ENCODE measurements around the gene SDK1.
"Not testable (repeated sequence)": the region's sequence is repeated elsewhere in the genome, so short reads cannot be mapped to it uniquely, and the experiment has no call there.

Gene SDK1

DNA sequence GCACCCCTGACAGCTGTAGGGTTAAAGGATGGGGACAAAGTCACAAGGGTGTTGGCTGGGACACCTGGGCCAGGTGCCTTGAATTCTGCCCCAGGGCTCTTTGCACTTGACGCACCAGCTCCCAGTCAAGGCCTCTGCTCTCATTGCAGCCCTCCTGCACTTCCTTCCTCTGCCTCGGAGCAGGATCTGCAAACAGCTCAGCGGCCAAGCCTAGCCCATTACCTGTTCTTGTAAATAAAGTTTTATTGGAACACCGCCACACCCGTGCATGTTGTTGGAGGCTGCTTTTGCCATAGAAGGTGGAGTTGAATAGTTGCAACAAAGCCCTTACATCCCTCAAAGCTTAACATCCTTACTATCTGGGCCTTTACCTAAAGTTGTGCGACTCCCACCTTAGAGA, 897.2 kb downstream of the SDK1 start:
- no peak for DNase-seq

DNA sequence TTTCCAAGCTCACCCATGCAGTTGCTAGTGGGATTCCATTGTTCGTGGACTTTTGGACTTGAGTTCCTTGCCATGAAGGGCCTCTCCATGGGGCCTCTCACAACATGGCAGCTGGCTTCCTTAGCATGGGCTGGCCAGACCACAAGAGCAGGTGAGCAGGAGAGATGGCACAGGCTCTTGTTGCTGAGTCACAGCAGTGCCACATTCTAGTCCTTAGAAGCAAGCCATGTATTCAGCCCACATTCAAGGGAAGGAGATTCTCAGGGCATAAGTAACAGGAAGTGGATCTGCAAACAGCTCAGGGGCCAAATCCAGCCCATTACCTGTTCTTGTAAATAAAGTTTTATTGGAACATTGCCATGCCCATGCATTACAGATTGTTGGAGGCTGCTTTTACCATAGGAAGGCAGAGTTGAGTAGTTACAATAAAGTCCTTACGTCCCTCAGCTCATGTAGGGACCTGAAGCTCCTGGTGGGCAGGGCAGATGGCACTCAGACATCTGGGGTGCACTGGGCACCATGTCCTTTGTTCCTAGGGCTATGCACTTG, 899.6 kb downstream of the SDK1 start:
- no peak for DNase-seq

DNA sequence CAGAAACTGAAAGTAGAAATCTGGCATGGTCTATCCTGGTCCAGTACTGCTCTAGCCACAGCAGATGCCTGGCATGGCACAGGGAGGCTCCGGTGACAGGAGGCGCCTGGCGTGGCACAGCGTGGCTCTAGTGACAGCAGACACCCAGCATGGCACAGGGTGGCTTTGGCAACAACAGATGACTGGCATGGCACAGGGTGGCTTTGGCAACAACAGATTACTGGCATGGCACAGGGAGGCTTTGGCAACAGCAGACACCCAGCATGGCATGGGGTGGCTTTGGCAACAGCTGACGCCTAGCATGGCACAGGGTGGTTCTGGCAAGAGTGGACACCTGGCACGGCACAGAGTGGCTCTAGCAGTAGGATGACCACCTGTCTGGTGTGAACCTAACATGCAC, 900.5 kb downstream of the SDK1 start:
- no peak for DNase-seq

DNA sequence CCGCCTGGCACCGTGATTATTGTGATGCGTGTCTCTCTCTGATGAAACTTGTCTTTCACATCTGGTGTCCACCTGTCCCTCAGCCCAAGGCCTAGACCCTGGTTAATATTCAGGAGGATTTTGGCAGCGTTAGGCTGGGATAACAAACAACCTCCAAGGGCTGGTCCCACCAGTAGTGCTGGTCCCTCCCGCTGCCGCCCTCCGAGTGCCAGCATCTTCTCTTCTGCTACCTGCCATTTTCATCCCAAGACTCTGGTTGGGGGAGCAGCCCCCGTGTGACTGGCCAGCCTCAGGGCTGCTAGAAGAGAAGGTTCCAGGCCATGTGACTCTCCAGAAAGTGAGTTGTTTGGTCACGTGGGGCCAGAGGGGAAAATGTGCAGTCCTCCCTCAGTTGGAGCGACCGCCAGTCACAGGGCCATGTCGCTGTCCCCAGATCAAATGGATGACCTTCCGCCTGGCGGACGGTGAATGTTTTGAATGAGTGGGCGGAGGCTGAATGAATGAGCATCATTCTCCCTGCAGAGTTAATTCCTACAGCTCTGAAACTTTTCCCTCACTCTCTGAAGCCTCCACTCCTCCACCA, 901.2 kb downstream of the SDK1 start:
- no peak for DNase-seq

DNA sequence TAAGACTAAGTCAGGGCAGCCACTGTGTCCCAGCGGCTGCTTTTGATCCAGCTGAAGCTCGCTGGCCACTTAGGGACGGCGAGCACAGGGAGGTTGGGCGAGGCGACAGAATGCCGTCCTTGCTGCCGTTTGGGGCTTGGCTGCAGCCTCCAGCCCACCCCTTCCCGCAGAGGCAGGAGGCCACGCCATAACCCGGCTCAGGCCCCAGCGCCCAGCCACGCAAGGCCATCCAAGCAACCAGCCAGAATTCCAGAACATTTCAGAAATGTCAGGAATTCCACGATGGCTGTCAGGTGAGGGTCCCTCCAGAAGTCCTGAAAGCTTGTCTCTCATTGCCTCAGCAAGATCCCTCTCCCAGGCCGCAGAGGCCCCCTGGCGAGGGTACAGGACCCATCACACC, 901.9 kb downstream of the SDK1 start:
- no peak for DNase-seq

DNA sequence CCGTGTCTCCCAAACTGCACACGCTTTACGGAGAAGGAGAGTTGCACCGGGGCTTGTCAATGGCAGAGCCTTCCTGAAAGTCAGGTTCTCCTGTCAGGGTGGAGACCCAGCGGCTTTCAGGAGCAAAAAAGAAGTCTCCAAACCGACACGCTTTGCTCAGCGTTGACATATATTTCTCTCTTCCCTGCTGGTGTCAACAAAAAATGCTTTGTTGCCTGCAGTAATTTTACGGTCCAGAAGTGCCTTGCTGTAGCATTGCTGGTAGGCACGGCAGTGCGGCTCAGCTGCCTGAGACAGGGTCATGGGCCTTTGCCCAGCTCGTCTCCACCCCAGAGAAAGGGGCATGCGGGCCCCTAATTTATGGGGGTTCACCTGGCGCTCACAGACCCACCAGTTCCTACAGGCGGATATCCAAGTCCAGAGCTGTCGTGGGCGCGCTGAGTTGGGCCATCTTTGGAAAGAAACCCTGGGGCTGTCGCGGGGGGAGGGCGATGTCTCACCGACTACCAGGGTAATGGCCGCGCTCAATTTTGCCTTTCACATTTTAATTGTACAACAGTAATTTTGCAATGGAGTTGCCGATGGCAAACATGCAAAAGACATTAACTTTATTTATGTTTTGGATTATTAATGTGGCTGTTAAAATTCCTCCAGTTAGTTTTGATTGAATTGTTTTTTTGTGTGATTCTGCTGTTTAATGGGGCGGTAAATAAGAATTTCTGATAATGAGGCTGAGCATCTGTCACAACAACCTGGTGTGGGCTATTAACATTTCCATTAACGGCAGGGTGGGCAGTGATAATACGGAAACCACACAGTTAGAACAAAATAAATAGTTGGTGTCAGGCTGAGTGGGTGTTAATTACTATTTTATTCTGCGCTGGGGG, 902.8 kb downstream of the SDK1 start:
- DNase-seq, result no peak

DNA sequence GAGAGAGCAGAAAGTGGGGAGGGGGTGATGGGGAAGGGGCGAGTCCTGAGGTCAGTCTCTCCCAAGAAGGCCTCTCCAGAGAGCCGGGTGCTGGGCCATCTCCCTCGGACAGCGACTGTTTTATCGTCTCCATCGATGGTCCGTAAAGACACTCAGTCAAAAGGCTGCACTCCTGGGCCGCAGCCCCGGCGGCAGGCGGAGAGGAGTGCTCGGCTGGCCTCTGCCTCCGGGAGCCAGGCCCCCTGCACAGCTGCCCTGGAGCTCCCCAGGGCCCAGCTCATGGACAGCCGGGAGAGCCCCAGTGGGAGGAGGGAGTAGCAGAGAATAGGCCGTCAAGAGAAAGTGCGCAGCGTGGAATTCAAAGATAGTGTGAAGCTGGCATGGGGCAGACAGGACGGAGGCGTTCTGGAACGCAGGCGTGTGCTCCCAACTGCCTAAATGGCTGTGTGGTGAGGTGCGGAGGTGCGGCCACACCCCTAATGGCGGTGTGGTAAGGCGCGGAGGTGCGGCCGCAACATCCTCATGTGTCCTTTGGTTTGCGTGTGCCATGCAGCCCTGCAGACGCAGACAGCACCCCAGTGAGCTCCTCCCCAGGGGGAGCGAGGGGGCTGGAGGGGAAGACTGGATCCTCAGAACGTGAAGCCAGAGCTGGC, 903.6 kb downstream of the SDK1 start:
- no peak for DNase-seq

DNA sequence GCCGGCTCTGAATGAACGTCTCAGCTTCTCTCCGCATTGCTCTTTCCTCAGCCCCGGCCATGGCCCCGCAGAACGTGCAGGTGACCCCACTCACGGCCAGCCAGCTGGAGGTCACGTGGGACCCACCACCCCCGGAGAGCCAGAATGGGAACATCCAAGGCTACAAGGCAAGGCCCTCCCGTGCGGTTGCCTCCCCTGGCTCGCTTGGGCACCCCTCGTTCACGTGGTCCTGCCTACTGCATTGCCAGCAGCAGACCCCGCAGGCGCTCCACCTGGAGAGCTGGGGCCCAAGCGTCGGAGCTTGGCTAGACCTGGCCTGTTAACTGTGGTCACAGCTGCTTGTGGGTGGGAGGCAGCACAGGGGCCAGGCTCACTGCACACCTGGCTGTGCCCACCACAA, 904.8 kb downstream of the SDK1 start:
- DNase-seq, result no peak

DNA sequence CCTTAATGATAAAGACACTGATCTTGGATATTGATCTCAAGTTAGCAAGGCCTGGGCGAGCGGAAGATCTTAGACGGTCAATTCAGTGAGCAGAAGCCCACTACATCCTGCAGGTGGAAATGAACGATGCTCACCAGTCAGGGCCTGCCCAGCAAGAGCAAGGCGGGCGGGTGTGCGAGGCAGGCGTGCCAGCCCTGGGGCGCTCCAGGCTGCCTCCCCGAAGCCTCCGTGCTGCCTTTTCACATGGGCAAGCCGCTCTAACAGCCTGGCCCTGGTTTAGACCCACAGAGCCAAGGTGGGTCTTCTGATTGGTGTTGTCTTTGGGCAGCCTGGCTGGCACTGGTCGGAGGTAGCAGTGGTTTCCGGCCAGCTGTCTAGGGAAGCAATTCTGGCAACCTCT, 906.0 kb downstream of the SDK1 start:
- no peak for DNase-seq

DNA sequence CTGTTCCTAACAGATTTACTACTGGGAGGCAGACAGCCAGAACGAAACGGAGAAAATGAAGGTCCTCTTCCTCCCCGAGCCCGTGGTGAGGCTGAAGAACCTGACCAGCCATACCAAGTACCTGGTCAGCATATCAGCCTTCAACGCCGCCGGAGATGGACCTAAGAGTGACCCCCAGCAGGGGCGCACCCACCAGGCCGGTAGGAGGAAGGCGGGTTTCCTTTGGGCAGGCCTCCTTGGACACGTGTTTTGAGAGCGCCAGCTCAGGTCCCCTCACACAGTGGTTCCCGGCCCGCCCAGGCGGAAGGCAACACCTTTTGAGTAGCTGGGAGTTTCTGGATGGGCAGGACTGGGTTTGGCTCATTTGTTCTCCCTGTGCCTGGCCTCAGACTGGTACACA, 907.0 kb downstream of the SDK1 start:
- no peak for DNase-seq

DNA sequence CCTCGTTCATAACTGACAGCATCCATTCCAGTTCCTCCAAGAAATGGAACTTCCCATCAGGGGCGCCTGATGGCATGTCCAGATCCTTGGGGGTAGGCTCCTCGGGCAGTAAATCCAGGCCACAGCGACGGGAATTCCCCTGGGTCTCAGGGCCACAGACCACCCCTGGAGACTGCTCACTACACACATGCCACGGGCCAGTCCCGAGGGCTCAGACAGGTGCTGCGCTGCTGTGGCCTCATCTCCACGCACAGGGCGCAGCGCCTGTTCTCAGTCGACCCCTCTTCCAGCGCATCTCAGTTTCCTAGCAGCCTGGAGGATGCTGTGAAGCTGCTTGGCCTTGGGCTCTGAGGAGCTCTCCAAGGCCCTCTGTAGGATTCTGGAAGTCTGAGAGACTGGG, 907.5 kb downstream of the SDK1 start:
- no peak for DNase-seq

DNA sequence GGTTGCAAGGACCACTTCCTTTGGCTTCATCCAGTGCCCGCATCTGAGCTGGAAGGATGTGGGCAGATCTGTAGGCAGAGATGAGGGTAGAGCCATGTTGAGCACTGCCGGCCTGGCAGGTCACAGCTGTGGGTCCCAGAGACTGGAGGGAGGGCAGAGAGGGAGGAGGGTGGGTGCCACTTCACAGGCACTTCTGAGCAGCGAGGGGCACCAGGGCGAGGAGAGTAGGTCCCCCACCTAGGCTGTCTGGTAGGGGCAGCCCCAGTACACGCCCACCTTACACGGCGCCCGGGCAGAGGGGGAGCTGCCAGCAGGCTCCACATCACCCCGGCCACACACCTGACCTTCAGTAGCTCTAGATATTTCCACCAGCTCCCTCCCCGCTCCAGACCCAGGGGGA, 908.1 kb downstream of the SDK1 start:
- DNase-seq, result no peak

DNA sequence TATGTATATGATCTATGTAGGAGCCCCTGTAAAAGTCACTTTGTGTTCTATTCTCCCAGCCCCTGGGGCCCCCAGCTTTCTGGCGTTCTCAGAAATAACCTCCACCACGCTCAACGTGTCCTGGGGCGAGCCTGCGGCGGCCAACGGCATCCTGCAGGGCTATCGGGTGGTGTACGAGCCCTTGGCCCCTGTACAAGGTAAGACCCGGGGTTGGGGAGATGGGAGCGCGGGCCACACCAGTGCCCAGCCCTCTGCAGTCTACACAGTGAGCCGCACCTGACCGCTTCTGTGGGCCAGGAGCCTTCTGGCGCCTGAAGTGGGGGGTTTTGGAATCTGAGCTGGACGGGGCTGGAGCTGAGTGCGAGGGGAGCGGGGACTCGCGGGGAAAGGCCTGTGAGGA, 908.9 kb downstream of the SDK1 start:
- no peak for DNase-seq

DNA sequence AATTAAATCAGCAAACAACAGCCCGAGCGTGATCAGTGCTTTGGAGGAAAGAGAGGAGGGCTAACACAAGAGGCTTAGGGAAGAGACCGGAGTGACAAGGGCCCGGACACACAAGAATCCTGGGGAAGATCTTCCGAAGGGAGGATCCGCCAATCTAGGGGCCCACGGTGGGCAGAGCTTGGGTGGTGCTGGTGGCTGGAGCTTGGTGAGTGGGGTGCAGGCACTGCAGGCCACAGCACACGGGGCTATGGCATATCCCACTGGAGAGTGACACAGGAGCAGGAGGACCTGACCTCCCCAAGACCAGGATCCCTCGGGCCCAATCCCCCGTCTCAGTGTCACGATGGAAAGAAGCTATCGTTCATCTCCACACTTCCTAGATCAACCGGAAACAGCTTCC, 909.8 kb downstream of the SDK1 start:
- no peak for DNase-seq

DNA sequence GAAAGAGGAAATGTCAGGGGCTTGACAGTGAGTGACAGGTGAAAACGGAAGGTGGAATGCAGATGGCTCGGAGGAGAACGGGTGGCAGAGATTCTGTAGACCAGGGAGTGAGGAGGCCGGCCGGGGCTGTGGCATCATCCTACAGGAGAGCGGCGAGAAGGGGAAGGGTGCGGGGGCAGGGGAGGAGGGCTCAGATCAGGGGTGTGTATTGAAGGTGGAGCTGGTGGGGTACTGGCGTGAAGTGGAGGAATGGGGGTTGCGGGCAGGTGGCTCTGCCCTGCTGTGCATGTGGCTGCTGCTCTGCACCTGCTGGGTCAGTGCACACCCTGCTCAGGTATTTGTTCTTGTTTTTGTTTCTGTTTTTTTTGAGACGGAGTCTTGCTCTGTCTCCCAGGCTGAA, 910.2 kb downstream of the SDK1 start:
- no peak for DNase-seq

DNA sequence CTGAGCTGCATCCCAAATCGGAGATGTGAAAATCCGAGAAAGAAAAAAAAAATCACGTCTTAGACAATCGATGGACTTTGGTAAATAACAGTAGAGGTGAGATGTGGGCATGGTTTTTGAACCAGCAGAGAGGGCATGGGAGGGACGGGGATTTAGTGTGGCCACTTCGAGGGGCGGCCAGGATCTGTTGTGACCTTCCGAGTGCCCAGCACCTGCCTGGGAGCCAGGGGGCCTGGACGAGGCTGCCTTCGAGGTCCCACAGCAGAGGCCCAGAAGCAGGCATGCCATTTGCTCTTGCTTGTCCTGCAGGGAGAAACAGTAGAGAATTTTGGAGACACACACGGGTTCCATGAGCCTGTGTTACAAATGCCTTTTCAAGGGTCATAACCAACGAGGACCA, 911.3 kb downstream of the SDK1 start:
- no peak for DNase-seq

DNA sequence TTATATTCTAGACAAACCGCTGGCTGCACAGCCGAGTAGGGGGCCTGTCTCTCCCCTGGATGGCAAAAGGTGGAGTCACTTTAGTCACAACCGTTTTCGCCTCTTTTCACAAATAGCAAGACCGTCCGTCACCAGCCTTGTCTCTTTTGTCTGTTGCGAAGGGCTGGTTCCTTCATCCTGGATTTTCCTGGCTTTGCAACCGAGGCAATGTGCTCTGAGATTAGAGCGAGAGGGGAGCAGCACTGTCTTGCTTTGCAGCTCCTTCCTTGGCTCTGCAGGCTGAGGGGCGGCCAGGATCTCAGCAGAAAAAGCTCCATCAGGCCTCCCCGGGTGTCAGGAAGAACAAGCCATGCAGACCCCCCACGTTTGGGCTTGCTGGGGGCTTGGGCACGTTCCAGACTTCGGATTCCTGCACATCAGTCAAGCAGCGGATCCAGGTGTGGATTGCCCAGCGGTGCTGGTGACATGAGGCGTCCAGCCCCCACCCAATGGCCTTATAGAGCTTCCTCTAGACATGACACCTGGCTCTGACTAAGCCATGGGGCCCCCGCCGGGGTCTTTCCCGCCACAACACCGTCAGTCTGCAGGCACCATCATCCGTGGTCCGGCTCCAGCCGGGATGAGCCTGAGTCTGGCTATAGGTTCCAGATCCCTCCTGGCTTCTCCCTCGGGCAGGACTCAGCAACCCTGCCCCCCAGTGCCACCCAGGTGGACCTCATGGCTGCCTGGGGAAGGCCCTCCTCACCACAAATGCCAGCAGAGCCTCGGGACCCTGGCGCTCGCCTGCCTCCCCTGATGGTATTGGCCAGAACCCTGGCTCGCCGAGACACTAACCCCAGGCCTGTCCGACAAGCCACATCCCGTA, 913.5 kb downstream of the SDK1 start:
- no peak for DNase-seq

DNA sequence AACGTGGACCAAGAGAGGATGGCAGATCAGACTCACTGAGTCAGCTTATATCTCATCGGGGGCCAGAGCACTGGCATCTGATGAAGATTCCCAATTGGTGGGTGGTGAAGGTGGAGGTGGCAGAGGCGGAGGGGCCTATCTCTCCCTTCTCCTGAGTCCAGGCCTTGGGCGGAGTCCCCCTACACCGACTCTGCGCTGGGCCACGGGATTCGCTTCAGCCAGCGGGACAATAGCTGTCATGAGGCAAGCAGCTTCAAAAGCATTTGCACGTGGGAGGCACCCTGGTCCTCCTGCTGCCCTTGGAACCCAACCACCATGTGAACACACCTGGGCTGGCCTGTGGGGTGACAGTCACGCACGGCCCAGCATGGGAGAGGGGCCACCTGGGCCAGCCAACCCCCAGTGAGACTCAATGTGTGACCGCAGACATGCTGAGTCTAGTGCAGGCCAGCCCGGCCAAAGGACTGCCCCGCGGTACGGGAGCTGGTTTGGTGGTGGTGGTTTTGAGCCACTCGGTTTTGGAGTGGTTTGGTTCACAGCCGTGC, 914.2 kb downstream of the SDK1 start:
- DNase-seq, result no peak

DNA sequence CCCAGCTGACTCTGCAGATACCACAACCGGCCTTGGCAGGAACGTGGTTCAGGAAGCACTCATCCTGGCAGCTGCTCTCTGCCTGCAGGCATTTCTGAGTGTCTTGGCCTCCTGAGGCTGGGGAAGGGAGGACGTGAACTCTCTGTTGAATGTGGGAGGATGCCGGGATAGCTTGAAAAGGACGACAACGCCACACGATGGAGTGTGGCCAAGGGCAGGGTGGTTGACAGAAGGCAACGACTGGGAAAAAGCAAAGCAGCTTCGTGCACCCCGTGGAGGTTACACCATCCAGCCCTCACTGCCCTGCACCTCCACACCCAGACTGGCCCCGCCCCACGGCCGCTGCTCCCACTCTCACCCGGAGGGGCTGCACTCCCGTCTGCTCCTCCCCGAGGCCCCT, 915.0 kb downstream of the SDK1 start:
- DNase-seq, result no peak

DNA sequence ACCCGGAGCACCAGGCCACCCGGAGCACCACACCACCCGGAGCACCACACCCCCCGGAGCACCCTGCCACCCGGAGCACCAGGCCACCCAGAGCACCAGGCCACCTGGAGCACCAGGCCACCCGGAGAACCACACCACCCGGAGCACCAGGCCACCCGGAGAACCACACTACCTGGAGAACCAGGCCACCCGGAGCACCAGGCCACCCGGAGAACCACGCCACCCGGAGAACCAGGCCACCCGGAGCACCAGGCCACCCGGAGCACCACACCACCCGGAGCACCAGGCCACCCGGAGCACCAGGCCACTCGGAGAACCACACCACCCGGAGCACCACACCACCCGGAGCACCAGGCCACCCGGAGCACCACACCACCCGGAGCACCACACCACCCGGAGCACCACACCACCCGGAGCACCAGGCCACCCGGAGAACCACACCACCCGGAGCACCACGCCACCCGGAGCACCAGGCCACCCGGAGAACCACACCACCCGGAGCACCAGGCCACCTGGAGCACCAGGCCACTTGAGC, 916.1 kb downstream of the SDK1 start:
- not testable (repeated sequence) for DNase-seq

DNA sequence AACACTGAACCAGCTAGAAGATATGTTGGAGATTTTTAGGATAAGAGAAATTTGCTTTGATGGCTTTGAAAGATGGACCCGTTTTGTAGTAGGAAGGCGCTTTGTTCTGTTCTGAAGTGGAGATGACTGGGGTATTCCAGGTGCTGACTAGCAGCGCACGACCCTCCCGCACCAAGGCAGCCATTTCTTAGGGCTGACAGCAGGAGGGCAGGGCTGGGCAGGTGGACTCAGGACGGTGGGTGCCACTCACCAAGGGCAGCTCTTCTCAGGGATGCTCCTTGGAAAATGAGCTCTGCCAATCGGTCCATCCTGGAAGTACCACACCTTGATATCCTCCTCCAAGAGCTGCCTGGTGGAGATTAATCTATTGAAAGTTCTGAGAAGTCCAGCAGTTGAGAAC, 917.4 kb downstream of the SDK1 start:
- DNase-seq, result no peak

DNA sequence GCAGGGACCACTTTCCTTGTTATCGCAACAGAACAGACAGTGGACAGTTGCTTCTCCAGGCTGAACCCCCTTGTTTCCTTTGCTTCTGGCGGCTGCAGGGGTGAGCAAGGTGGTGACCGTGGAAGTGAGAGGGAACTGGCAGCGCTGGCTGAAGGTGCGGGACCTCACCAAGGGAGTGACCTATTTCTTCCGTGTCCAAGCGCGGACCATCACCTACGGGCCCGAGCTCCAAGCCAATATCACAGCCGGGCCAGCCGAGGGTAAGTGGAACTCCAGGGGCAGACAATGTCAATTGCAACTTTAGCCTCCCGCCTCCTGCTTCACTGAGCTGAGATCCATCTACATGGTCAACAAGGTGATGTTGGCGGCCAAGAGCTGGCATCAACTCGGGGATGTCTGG, 919.0 kb downstream of the SDK1 start:
- no peak for DNase-seq

Measured in NCI-H526 treated with DMSO at 0.1 percent for 48 hours (cell line).